GM12878 (cell line): ENCODE data around the gene GPR176. TPM values are rescaled to one million over a fixed set of nuclear protein-coding genes. Genes with fewer than 3 reads are reported as not detected.

Source experiments
- ATAC-seq: fragments of 200-7000 bp; cut with Tn5 transposase; 3 replicates; pipeline ENCODE4 v1.9.1; 2020; ENCODE audit warnings: mild to moderate bottlenecking, moderate library complexity
- BruUV-seq: library from RNA; stranded (reverse); fragments of 400-500 nt; replicated peaks from 2 replicates; lab custom pipeline; 2021; lab: Mats Ljungman, UMichigan
- CTCF ChIA-PET: fragments of 300-600 bp; sonication (Branson Sonifier 250); formaldehyde crosslinking; extraction: SDS; loops from one replicate; lab custom pipeline; 2021; ENCODE audit warnings: inconsistent platforms; lab: Yijun Ruan, JAX
- POLR2A ChIA-PET: fragments of 350-600 bp; formaldehyde crosslinking; extraction: SDS; loops from one replicate; lab custom pipeline; 2021; ENCODE audit warnings: inconsistent platforms; lab: Charles Lee
- RAD21 ChIA-PET: fragments of 300-600 bp; sonication (Branson Sonifier 250); formaldehyde crosslinking; loops from one replicate; lab custom pipeline; 2023; ENCODE audit warnings: antibody characterized with exemption; ENCODE audit not compliant: unreplicated experiment; lab: Charles Lee
- SMC1A ChIA-PET: fragments of 300-600 bp; sonication (Branson Sonifier 250); formaldehyde crosslinking; loops from one replicate; lab custom pipeline; 2023; ENCODE audit not compliant: unreplicated experiment, uncharacterized antibody; lab: Charles Lee
- DNase-seq: peaks from one replicate; pipeline ENCODE4 v3.0.0-alpha.2; 2011; ENCODE audit warnings: low read depth, low spot score
- FAIRE-seq: peaks from 3 replicates; lab custom pipeline; 2011; peaks lifted over from hg19 to GRCh38; lab: Jason Lieb, UNC
- H2AFZ ChIP-seq: 2 replicates; pipeline ENCODE4 v1.6.0; 2011; ENCODE audit warnings: low read depth, low read length, control low read depth; ENCODE audit not compliant: control insufficient read depth
- H3K27ac ChIP-seq: 2 replicates; pipeline ENCODE4 v1.5.1; 2011; ENCODE audit warnings: control low read depth; ENCODE audit not compliant: control insufficient read depth, insufficient read depth
- H3K27me3 ChIP-seq, 2 experiments: replicated peaks in 1 of 2; 2 replicates each; pipeline versions ENCODE4 v1.6.0 to v1.6.1; 2011; ENCODE audit warnings: low read length in 1 of 2; ENCODE audit not compliant: control insufficient read depth in 2 of 2, insufficient read depth in 2 of 2
- H3K36me3 ChIP-seq, 2 experiments: 2 replicates each; pipeline ENCODE4 v1.5.1; 2011; ENCODE audit warnings: low read length in 1 of 2; ENCODE audit not compliant: control insufficient read depth in 2 of 2, insufficient read depth in 2 of 2
- H3K4me1 ChIP-seq: 2 replicates; pipeline ENCODE4 v1.6.1; 2011; ENCODE audit warnings: mild to moderate bottlenecking, low read length, moderate library complexity, mixed read lengths; ENCODE audit not compliant: control insufficient read depth, insufficient read depth
- H3K4me2 ChIP-seq: 2 replicates; pipeline ENCODE4 v1.6.0; 2011; ENCODE audit warnings: control low read depth; ENCODE audit not compliant: control insufficient read depth, insufficient read depth
- H3K4me3 ChIP-seq: fragments of 200-600 bp; sonication (generic); 2 replicates; pipeline ENCODE4 v1.5.1; 2016
- H3K79me2 ChIP-seq: 2 replicates; pipeline ENCODE4 v1.6.0; 2011; ENCODE audit warnings: low read length; ENCODE audit not compliant: control insufficient read depth, insufficient read depth
- H3K9ac ChIP-seq: 2 replicates; pipeline ENCODE4 v1.8.0; 2011; ENCODE audit warnings: low read length, control low read depth, mixed read lengths; ENCODE audit not compliant: control insufficient read depth, insufficient read depth
- H3K9me3 ChIP-seq: replicated peaks from 3 replicates; pipeline ENCODE4 v1.5.1; 2011; ENCODE audit warnings: mild to moderate bottlenecking, low read length; ENCODE audit not compliant: control insufficient read depth, insufficient read depth
- H4K20me1 ChIP-seq: 2 replicates; pipeline ENCODE4 v1.6.0; 2011; ENCODE audit not compliant: control insufficient read depth, insufficient read depth
- ATF7 ChIP-seq: fragments of 450-650 bp; IDR thresholded peaks from 2 replicates; pipeline ENCODE4 v1.6.1; 2016; ENCODE audit warnings: low read depth, mild to moderate bottlenecking
- CBFB ChIP-seq: IDR thresholded peaks from 2 replicates; pipeline ENCODE4 v1.6.1; 2016; ENCODE audit warnings: antibody characterized with exemption, low read depth
- CHD4 ChIP-seq: fragments of 200-600 bp; sonication (generic); IDR thresholded peaks from 2 replicates; pipeline ENCODE4 v1.6.1; 2016; ENCODE audit warnings: mild to moderate bottlenecking
- GABPA ChIP-seq: IDR thresholded peaks from 2 replicates; pipeline ENCODE4 v1.6.1; 2014; ENCODE audit warnings: antibody characterized with exemption, low read depth, mild to moderate bottlenecking, inconsistent platforms
- IKZF1 ChIP-seq: fragments of 450-650 bp; conservative IDR thresholded peaks from 2 replicates; pipeline ENCODE4 v1.6.1; 2017; ENCODE audit warnings: antibody characterized with exemption, mild to moderate bottlenecking
- PAX8 ChIP-seq: fragments of 450-650 bp; IDR thresholded peaks from 2 replicates; pipeline ENCODE4 v1.6.1; 2017; ENCODE audit warnings: mild to moderate bottlenecking, moderate library complexity
- POLR2AphosphoS2 ChIP-seq: IDR thresholded peaks from 2 replicates; pipeline ENCODE4 v1.6.1; 2011; ENCODE audit warnings: low read depth, mild to moderate bottlenecking, low read length, improper control_type of control experiment, moderate library complexity
- RAD21 ChIP-seq: IDR thresholded peaks from 2 replicates; pipeline ENCODE4 v1.6.1; 2011; ENCODE audit warnings: mild to moderate bottlenecking, low read depth, low read length, moderate library complexity; ENCODE audit not compliant: insufficient read depth
- TCF3 ChIP-seq: IDR thresholded peaks from 2 replicates; pipeline ENCODE4 v1.6.1; 2012; ENCODE audit warnings: low read depth, mild to moderate bottlenecking, low read length, borderline replicate concordance; ENCODE audit not compliant: insufficient read depth
- WGBS: methylation state at CpG from one replicate; pipeline ENCODE4 v1.1.6; 2016; ENCODE audit warnings: low lambda C conversion rate; ENCODE audit not compliant: insufficient replicate concordance, insufficient coverage; ENCODE audit errors: missing lambda C conversion rate; 5-methylcytosine and 5-hydroxymethylcytosine counted together
- in situ Hi-C: fragments of 300-500 bp; cut with MboI; formaldehyde crosslinking; loops from 9 replicates; pipeline ENCODE4 v1.14.3; 2018; ENCODE audit warnings: mixed read lengths
- intact Hi-C: fragments of 100-400 bp; cut with micrococcal nuclease; formaldehyde crosslinking; loops from one replicate; pipeline ENCODE4 v1.14.2; 2022; ENCODE audit not compliant: unreplicated experiment
- polyA plus RNA-seq, 11 experiments: library from polyadenylated mRNA; depleted of rRNA in 4 of 11; unstranded in 6 of 11; stranded (reverse) in 5 of 11; fragments of >200 nt; fragmentation: Nextera tagmentation in 4 of 11; fragmentation: Illumina TruSeq in 1 of 11; extraction: Ambion mirVana in 4 of 11; extraction: Trizol in 1 of 11; gene quantifications; 1 replicate in 1 of 11; 2 replicates in 10 of 11; pipeline versions ENCODE4 v1.2.1 to v1.2.3, GENCODE V29; 2011 to 2016; ENCODE audit warnings: inconsistent platforms in 2 of 11, missing spikeins in 2 of 11, low read depth in 1 of 11
- total RNA-seq, 4 experiments: library from RNA; depleted of rRNA in 3 of 4; stranded (reverse); fragments of >200 nt in 3 of 4; fragmentation: Illumina TruSeq in 1 of 4; extraction: Trizol in 1 of 4; gene quantifications; 2 replicates each; pipeline versions ENCODE4 v1.2.1 to v1.2.3, GENCODE V29; 2013 to 2021
- TF ChIP-seq, protein P1 (sequence below): fragments of 150-350 bp; IDR thresholded peaks from 2 replicates; pipeline ENCODE4 v1.6.1; 2014; ENCODE audit warnings: mild to moderate bottlenecking, low read depth, low read length
- TF ChIP-seq, protein P2 (sequence below): fragments of 450-650 bp; IDR thresholded peaks from 2 replicates; pipeline ENCODE4 v1.6.1; 2016; ENCODE audit warnings: mild to moderate bottlenecking

The GPR176 gene
- total and polyA plus RNA-seq, 10 of the 15 experiments (the other 5 are each of a cell fraction or from before 2014, with no cell fraction given) = 0.02 to 0.33 (median 0.16) TPM; not detected in 4

DNA sequence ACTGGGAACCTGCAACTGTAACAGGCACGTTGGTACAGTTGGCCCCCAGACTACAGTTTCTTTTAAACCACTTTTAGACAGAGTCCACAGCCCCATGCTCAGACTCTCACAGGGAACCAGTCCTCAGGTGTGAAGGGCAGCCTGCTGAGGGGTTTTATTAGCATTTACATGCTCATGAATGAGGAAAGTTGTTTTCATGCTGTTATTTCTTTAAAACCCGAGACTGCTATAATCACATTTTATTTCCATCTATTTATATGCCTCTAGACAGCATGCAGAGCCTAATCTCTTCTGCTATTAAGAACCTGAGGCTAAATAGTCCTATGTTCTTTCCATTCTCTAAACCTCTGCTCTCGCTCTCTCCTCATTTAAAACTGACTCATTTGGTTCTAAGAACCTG, 111.2 kb downstream of the GPR176 start:
- intact Hi-C loops (no loop called here), in situ Hi-C loops (no loop called here)
- SMC1A ChIA-PET = no interaction called here
- FAIRE-seq (no peak), DNase-seq (no peak), ATAC-seq (no peak; the same call in 2 of the 3 replicates)
- WGBS = 0% methylated on average over 3 of the region's 3 CpGs
- RAD21 ChIA-PET = no interaction called here
- Histone ChIP-seq H3K79me2 (no peaks in the 10 kb centered on the region), H3K27me3 (no peaks in the 10 kb centered on the region; a peak in 2 of 4 replicates), H4K20me1 (no peaks in the 10 kb centered on the region), H3K4me3 (no peak overlapping the region), H3K4me2 (no peak overlapping the region), H3K9me3 (no peaks in the 10 kb centered on the region), H3K36me3 (no peaks in the 10 kb centered on the region), H2AFZ (no peak overlapping the region), H3K4me1 (0 out of 2 replicates have a peak, but pooled peaks cover 3% of the 10 kb centered on the region), H3K9ac (no peak overlapping the region), H3K27ac (no peak overlapping the region)
- CTCF ChIA-PET = no interaction called here
- no TSS peak for BruUV-seq
- POLR2A ChIA-PET = no interaction called here
- no peak for TF ChIP-seq RAD21
- TF ChIP-seq, protein P1, sequence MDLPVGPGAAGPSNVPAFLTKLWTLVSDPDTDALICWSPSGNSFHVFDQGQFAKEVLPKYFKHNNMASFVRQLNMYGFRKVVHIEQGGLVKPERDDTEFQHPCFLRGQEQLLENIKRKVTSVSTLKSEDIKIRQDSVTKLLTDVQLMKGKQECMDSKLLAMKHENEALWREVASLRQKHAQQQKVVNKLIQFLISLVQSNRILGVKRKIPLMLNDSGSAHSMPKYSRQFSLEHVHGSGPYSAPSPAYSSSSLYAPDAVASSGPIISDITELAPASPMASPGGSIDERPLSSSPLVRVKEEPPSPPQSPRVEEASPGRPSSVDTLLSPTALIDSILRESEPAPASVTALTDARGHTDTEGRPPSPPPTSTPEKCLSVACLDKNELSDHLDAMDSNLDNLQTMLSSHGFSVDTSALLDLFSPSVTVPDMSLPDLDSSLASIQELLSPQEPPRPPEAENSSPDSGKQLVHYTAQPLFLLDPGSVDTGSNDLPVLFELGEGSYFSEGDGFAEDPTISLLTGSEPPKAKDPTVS = no peak
- TF ChIP-seq, all 136 proteins: peak for 0

DNA sequence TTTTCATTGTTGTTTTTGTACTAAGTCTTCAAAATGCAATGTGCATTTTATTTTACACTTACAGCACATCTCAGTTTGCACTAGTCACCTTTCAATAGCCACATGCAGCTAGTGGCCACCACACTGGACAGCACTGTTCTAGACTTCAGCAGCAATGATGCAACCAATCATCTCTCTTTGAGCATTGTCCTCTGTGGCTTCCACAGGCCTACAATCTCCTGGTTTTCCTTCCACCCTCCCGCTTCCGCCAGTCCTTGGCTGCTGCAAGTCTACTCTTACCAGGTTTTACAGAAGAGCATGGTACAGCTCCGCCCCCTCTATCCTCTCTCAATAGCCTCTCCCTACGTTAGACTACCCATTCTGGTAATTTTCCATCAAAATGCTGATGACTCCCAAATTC, 112.3 kb downstream of the GPR176 start:
- TF ChIP-seq CHD4 (no peak), POLR2AphosphoS2 (no peak), PAX8 (no peak), CBFB (no peak), ATF7 (no peak), IKZF1 (no peak), GABPA (no peak), TCF3 (no peak)
- TF ChIP-seq, protein P2, sequence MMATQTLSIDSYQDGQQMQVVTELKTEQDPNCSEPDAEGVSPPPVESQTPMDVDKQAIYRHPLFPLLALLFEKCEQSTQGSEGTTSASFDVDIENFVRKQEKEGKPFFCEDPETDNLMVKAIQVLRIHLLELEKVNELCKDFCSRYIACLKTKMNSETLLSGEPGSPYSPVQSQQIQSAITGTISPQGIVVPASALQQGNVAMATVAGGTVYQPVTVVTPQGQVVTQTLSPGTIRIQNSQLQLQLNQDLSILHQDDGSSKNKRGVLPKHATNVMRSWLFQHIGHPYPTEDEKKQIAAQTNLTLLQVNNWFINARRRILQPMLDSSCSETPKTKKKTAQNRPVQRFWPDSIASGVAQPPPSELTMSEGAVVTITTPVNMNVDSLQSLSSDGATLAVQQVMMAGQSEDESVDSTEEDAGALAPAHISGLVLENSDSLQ = no peak
- SMC1A ChIA-PET = no interaction called here
- intact Hi-C loops = no loop called here
- no peak for ATAC-seq
- H3K9me3 ChIP-seq = no peaks in the 10 kb centered on the region
- POLR2A ChIA-PET = no interaction called here
- no peak overlapping the region for H3K4me2 ChIP-seq
- FAIRE-seq = no peak
- no peaks in the 10 kb centered on the region; a peak in 2 of 4 replicates for H3K27me3 ChIP-seq
- H3K79me2 ChIP-seq = no peaks in the 10 kb centered on the region
- in situ Hi-C loops = no loop called here
- 36% methylated on average over 4 of the region's 4 CpGs for WGBS
- H3K36me3 ChIP-seq = no peaks in the 10 kb centered on the region
- H3K9ac ChIP-seq = no peak overlapping the region
- BruUV-seq = no TSS peak
- peaks cover 5% of the 10 kb centered on the region; the same call in 1 of the 2 replicates for H3K4me1 ChIP-seq
- no peak overlapping the region for H2AFZ ChIP-seq
- CTCF ChIA-PET = no interaction called here
- RAD21 ChIA-PET = no interaction called here
- no peak overlapping the region for H3K4me3 ChIP-seq
- no peak overlapping the region for H3K27ac ChIP-seq
- no peaks in the 10 kb centered on the region for H4K20me1 ChIP-seq
- no peak for DNase-seq
